Coronary artery (tissue), 2 donors: ENCODE measurements around the gene NUBP2.
A peak's percentile ranks its signal among the peaks of the same experiment; 100 is the strongest.

Experiments
- DNase-seq: peaks from one replicate; pipeline ENCODE4 v3.0.0-alpha.2; 2017; ENCODE audit warnings: low spot score
- H3K27ac ChIP-seq, 2 donors: fragments of 200-600 bp; sonication (generic); one replicate each; pipeline ENCODE4 v1.5.1; 2016 to 2019
- H3K4me3 ChIP-seq: fragments of 200-600 bp; sonication (generic); 2 replicates; pipeline ENCODE4 v1.5.1; 2016; ENCODE audit warnings: mild to moderate bottlenecking, moderate library complexity
- TF ChIP-seq, protein P1 (sequence below): fragments of 200-600 bp; sonication (generic); IDR thresholded peaks from one replicate; pipeline ENCODE4 v1.5.1; 2019; ENCODE audit warnings: antibody characterized with exemption

Gene NUBP2

GRCh38 chr16:1782408-1783264 lies at the start of gene NUBP2, which contains the start of gene SPSB3:
NUBP2 (plus strand) TSS chr16:1782960; CDS start chr16:1783021, 61 bp downstream.
SPSB3 (minus strand) TSS chr16:1782571; CDS start chr16:1781483, 1,088 bp downstream.
- TF ChIP-seq, protein P1, sequence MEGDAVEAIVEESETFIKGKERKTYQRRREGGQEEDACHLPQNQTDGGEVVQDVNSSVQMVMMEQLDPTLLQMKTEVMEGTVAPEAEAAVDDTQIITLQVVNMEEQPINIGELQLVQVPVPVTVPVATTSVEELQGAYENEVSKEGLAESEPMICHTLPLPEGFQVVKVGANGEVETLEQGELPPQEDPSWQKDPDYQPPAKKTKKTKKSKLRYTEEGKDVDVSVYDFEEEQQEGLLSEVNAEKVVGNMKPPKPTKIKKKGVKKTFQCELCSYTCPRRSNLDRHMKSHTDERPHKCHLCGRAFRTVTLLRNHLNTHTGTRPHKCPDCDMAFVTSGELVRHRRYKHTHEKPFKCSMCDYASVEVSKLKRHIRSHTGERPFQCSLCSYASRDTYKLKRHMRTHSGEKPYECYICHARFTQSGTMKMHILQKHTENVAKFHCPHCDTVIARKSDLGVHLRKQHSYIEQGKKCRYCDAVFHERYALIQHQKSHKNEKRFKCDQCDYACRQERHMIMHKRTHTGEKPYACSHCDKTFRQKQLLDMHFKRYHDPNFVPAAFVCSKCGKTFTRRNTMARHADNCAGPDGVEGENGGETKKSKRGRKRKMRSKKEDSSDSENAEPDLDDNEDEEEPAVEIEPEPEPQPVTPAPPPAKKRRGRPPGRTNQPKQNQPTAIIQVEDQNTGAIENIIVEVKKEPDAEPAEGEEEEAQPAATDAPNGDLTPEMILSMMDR = no peak
- H3K27ac ChIP-seq = peak within 1 kb of the TSS; percentile 84 to 94
- DNase-seq = peak; percentile 100
- H3K4me3 ChIP-seq = peak within 1 kb of the TSS; percentile 99

- H3K4me3 ChIP-seq = no peak overlapping the region
- TF ChIP-seq, protein P1 = no peak
- no peak for DNase-seq
- H3K27ac ChIP-seq = no peak overlapping the region
Measured at GRCh38 chr16:1734123-1734522, 48.6 kb upstream of the NUBP2 start.

DNA sequence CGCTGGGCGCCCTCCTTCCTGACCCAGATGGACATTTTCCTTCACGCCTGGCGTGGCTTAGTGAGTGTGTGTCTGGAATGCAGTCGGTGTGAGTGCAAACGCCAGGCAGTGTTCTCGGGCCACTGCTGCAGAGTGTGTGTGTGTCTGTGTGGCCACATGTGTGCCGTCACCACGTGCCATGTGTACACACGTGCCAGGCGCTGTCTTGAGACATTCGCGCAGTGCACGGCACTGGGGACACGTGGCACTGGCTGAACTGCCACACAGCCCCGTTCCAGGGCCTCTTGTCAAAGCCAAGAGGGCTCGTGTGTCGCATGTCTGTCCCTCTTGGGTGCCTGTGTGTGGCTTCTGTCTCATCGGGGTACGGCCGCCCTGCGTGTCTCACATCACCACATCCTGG lies 47.9 kb upstream of the NUBP2 start:
- H3K27ac ChIP-seq = no peak overlapping the region
- TF ChIP-seq, protein P1 = no peak
- no peak for DNase-seq
- no peak overlapping the region for H3K4me3 ChIP-seq

DNA sequence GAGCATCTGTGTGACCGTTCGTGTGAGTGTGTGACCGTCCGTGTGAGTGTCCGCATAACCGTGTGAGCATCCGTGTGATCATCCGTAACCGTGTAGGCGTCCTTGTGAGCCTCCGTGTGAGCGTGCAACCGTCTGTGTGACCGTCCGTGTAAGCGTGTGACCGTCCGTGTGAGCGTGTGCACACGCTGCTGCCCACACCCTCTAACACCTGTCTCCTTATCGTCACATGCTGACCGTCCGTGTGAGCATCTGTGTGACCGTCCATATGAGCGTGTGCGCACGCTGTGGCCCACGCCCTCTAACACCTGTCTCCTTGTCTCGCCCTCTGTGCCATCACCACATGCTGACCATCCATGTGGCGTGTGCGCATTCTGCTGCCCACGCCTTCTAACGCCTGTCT lies 42.5 kb upstream of the NUBP2 start:
- Histone ChIP-seq H3K4me3 (no peak overlapping the region), H3K27ac (no peak overlapping the region)
- no peak for DNase-seq
- TF ChIP-seq, protein P1 = no peak

- no peak overlapping the region for H3K4me3 ChIP-seq
- no peak for DNase-seq
- TF ChIP-seq, protein P1 = no peak
- no peak overlapping the region for H3K27ac ChIP-seq
Measured at GRCh38 chr16:1740781-1741490, 41.8 kb upstream of the NUBP2 start.

GRCh38 chr16:1741553-1742165 lies 41.1 kb upstream of the NUBP2 start:
- Histone ChIP-seq H3K4me3 (no peak overlapping the region), H3K27ac (no peak overlapping the region)
- no peak for DNase-seq
- TF ChIP-seq, protein P1 = no peak
